ENCODE measurements around the gene TSHR. TPM values are rescaled to one million over a fixed set of nuclear protein-coding genes. Genes with fewer than 3 reads are reported as not detected.

The TSHR gene
- total RNA-seq, 3 donors from 2014 or later: 0.60 TPM; not detected in 2

- Histone ChIP-seq H3K9me3 (no peaks in the 10 kb centered on the region), H3K4me1 (ENCODE audit: low read depth) (no peaks in the 10 kb centered on the region), H3K36me3 (ENCODE audit: low read depth) (no peaks in the 10 kb centered on the region), H3K4me3 (no peak overlapping the region)
- no peak for TF ChIP-seq CTCF (IDR thresholded peaks at IDR 0.05)
- DNase-seq: no peak
- intact Hi-C loops (cut with DNase I, micrococcal nuclease): no loop called here
- ATAC-seq: no peak
These were observed 30.9 kb upstream of the TSHR start for GRCh38 chr14:80924365-80925103.

GRCh38 chr14:80926397-80927082 is 28.9 kb upstream of the TSHR start:
- H3K4me3 ChIP-seq: no peak overlapping the region
- intact Hi-C loops (cut with DNase I, micrococcal nuclease): no loop called here
- TF ChIP-seq CTCF (IDR thresholded peaks at IDR 0.05): no peak
- H3K36me3 ChIP-seq (ENCODE audit: low read depth): no peaks in the 10 kb centered on the region
- DNase-seq (no peak), ATAC-seq (no peak)
- H3K4me1 ChIP-seq (ENCODE audit: low read depth): no peaks in the 10 kb centered on the region
- H3K9me3 ChIP-seq: no peaks in the 10 kb centered on the region

- H3K9me3 ChIP-seq: no peaks in the 10 kb centered on the region
- intact Hi-C loops (cut with DNase I, micrococcal nuclease): no loop called here
- DNase-seq (no peak), ATAC-seq (no peak)
- H3K4me3 ChIP-seq: no peak overlapping the region
- H3K36me3 ChIP-seq (ENCODE audit: low read depth): no peaks in the 10 kb centered on the region
- H3K4me1 ChIP-seq (ENCODE audit: low read depth): no peaks in the 10 kb centered on the region
- no peak for TF ChIP-seq CTCF (IDR thresholded peaks at IDR 0.05)
These were observed 28.1 kb upstream of the TSHR start for GRCh38 chr14:80927083-80927989.

DNA sequence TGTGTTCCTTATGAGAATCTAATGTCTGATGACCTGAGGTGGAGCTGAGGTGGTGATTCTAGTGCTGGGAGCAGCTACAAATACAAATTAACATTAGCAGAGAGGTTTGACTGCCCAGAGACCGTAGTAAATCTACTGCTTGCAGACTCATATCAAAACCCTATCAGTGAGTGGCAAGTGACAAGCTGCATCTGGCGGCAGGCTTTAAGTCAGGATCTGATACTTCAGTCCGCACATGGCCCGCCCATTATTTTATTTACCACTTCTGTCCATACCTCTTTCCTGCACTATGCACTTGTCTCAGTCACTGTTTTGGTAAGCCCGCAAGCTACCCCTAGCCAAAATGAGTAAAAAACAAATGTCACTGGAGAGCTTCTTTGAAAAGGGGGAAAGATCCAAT is 25.3 kb upstream of the TSHR start:
- Histone ChIP-seq H3K9me3 (no peaks in the 10 kb centered on the region), H3K4me1 (ENCODE audit: low read depth) (no peaks in the 10 kb centered on the region), H3K36me3 (ENCODE audit: low read depth) (no peaks in the 10 kb centered on the region), H3K4me3 (no peak overlapping the region)
- ATAC-seq (no peak), DNase-seq (no peak)
- TF ChIP-seq CTCF (IDR thresholded peaks at IDR 0.05): no peak
- intact Hi-C loops (cut with DNase I, micrococcal nuclease): no loop called here

DNA sequence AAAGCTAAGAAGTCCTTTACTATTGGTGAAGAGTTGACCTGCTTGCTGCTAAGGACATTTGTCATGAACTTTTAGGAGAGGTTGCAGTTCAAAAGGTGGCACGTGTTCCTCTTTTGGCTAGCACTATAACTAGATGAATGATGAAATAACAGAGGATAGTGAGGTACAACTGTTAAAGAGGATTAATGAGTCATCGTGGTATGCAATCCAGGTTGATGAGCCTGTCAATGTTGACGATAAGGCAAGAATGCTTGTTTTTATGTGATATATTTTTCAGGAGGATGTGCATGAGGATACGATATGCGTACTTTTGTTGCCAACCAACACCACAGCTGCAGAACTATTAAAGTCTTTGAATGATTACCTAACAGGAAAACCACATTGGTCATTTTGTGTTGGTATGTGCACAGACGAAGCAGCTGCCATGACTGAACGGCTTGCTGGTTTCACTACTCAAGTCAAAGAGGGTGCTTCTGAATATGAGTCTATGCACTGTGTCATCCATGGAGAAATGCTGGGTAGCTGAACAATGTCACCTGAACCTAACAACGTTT is 24.5 kb upstream of the TSHR start:
- no peak for TF ChIP-seq CTCF (IDR thresholded peaks at IDR 0.05)
- no peaks in the 10 kb centered on the region for H3K36me3 ChIP-seq (ENCODE audit: low read depth)
- no peaks in the 10 kb centered on the region for H3K9me3 ChIP-seq
- no peak overlapping the region for H3K4me3 ChIP-seq
- no peaks in the 10 kb centered on the region for H3K4me1 ChIP-seq (ENCODE audit: low read depth)
- ATAC-seq: peak; percentile 82
- intact Hi-C loops (cut with DNase I, micrococcal nuclease): no loop called here
- peak in 1 of 3 donors; percentile 14 for DNase-seq

All from mucosa of descending colon (tissue), 3 donors.